Testis (tissue), 2 donors: Measurements from ENCODE around the gene RECQL5.

Experiments
- CTCF ChIP-seq, 3 experiments: fragments of 450-650 bp in 2 of 3; fragments of 200-600 bp in 1 of 3; sonication (generic) in 1 of 3; IDR thresholded peaks; one replicate each; pipeline ENCODE4 v1.5.1; 2016 to 2019; ENCODE audit warnings: antibody characterized with exemption in 3 of 3, mild to moderate bottlenecking in 2 of 3, moderate library complexity in 1 of 3
- POLR2A ChIP-seq: fragments of 450-650 bp; IDR thresholded peaks from one replicate; pipeline ENCODE4 v1.6.1; 2017; ENCODE audit warnings: antibody characterized with exemption, mild to moderate bottlenecking, moderate library complexity

GRCh38 chr17:75637143-75637538, 29.8 kb downstream of the RECQL5 start:
- TF ChIP-seq POLR2A = no peak
- TF ChIP-seq CTCF (IDR thresholded peaks at IDR 0.05) = no peak
